ENCODE data around the gene NTNG1. TPM values are rescaled to one million over a fixed set of nuclear protein-coding genes. Genes with fewer than 3 reads are reported as not detected.
"Not testable (repeated sequence)": the region's sequence is repeated elsewhere in the genome, so short reads cannot be mapped to it uniquely, and the experiment has no call there.

The NTNG1 gene
- total and polyA plus RNA-seq, 4 donors = 19.8 to 26.8 (median 25.2) TPM

DNA sequence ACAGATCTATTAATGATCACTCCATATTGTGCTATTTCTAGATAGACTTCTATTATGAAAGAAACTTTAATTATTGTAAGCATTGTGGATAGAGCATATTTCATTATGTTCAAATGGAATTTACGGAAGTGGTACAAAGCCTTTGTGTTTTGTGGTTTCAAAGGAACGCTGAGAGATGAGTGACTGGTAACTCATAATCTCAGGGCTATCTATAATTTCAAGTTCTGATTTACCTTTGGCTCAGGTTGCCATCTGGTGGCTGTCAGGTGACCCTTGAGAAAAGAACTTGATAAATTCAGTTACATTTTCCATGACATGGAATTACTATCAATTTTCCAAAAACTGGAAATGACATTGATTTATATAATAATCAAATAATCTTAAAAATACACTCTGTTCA, 12.2 kb downstream of the NTNG1 start:
- H3K27me3 ChIP-seq (ENCODE audit: control insufficient read depth, insufficient read depth, low read length) = no peaks in the 10 kb centered on the region
- no peaks in the 10 kb centered on the region for H3K9me3 ChIP-seq (ENCODE audit: control insufficient read depth, insufficient read depth, low read length)
- DNase-seq (ENCODE audit: low read depth in 4 of 6, low spot score in 6 of 6) = peak in 1 of 6 donors; percentile 69
- H3K27ac ChIP-seq (ENCODE audit: low read depth, low read length) = no peak overlapping the region
- no CpG with 5 or more reads among the region's 2 CpGs for WGBS (ENCODE audit: insufficient coverage)
- no peaks in the 10 kb centered on the region for H3K36me3 ChIP-seq (ENCODE audit: control insufficient read depth, insufficient read depth, low read length)
- H3K4me3 ChIP-seq (ENCODE audit: low read depth, low read length) = no peak overlapping the region
- no peaks in the 10 kb centered on the region for H3K4me1 ChIP-seq (ENCODE audit: control insufficient read depth, insufficient read depth, low read length)

DNA sequence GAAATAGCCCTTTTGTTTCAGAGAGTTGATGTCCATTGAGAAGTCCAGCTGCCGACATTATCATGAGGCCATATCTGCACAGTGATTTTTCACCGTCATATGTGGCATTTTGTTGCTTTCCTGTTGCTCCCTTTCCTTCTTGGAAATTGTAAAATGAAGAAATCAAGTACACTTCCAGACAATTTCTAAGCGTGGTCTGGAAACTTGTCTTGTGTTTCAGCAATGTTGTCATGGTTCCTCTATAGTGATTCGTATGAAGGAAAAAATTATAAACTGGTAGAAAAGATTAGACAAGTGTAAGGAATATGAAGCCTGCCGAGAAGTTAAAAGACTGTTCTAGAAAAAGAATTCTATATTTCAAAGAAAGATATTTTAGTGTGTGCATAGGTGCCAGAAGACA, 17.7 kb downstream of the NTNG1 start:
- no peaks in the 10 kb centered on the region for H3K36me3 ChIP-seq (ENCODE audit: control insufficient read depth, insufficient read depth, low read length)
- H3K9me3 ChIP-seq (ENCODE audit: control insufficient read depth, insufficient read depth, low read length) = no peaks in the 10 kb centered on the region
- no peak overlapping the region for H3K27ac ChIP-seq (ENCODE audit: low read depth, low read length)
- no peaks in the 10 kb centered on the region for H3K4me1 ChIP-seq (ENCODE audit: control insufficient read depth, insufficient read depth, low read length)
- H3K4me3 ChIP-seq (ENCODE audit: low read depth, low read length) = no peak overlapping the region
- 100% methylated on average over 1 of the region's 5 CpGs for WGBS (ENCODE audit: insufficient coverage)
- no peak for DNase-seq (ENCODE audit: low read depth in 4 of 6, low spot score in 6 of 6)
- no peaks in the 10 kb centered on the region for H3K27me3 ChIP-seq (ENCODE audit: control insufficient read depth, insufficient read depth, low read length)

DNA sequence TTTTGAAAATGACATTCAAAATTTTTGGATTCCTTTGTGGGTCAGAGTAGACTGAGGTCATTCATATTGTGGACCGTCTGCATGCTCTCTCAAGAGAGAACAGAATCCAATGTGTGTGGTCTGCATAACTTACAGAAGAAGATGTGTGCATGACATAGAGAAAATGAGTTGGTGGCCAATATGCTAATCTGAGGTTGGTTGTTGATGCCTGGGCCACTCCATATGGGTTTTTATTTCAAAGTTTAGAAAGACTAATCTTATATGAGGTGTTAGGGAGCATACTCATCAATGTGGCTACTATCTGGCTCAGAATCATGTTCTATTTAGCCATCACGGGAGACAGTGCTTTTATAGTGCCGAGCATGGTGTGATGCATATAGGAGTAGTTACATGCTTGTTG, 18.2 kb downstream of the NTNG1 start:
- Histone ChIP-seq H3K36me3 (ENCODE audit: control insufficient read depth, insufficient read depth, low read length) (no peaks in the 10 kb centered on the region), H3K4me3 (ENCODE audit: low read depth, low read length) (no peak overlapping the region), H3K27ac (ENCODE audit: low read depth, low read length) (no peak overlapping the region), H3K4me1 (ENCODE audit: control insufficient read depth, insufficient read depth, low read length) (no peaks in the 10 kb centered on the region), H3K9me3 (ENCODE audit: control insufficient read depth, insufficient read depth, low read length) (no peaks in the 10 kb centered on the region), H3K27me3 (ENCODE audit: control insufficient read depth, insufficient read depth, low read length) (no peaks in the 10 kb centered on the region)
- DNase-seq (ENCODE audit: low read depth in 4 of 6, low spot score in 6 of 6) = no peak
- WGBS (ENCODE audit: insufficient coverage) = 48% methylated on average over 3 of the region's 3 CpGs

DNA sequence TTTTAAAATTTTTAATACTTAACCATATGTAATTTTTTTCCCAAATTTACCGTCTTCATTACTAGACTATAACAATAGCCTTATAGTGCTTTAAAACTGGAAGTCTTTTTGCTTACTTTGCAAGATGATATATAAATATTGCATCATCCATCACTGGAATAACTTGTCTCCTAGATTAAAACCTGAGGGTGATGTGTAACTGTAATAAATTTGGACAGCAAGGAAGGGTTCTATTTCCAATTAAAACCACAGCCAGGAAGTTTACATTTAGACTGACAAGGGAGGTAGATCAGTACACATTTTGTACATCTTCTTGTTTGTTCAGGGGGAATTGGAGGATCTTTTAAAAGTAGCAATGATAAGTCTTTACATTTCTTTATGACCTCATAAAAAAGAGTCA, 21.9 kb downstream of the NTNG1 start:
- H3K27me3 ChIP-seq (ENCODE audit: control insufficient read depth, insufficient read depth, low read length) = no peaks in the 10 kb centered on the region
- H3K36me3 ChIP-seq (ENCODE audit: control insufficient read depth, insufficient read depth, low read length) = no peaks in the 10 kb centered on the region
- H3K9me3 ChIP-seq (ENCODE audit: control insufficient read depth, insufficient read depth, low read length) = no peaks in the 10 kb centered on the region
- WGBS (ENCODE audit: insufficient coverage) = no CpG with 5 or more reads among the region's 1 CpG
- no peaks in the 10 kb centered on the region for H3K4me1 ChIP-seq (ENCODE audit: control insufficient read depth, insufficient read depth, low read length)
- DNase-seq (ENCODE audit: low read depth in 4 of 6, low spot score in 6 of 6) = no peak
- no peak overlapping the region for H3K4me3 ChIP-seq (ENCODE audit: low read depth, low read length)
- H3K27ac ChIP-seq (ENCODE audit: low read depth, low read length) = no peak overlapping the region

DNA sequence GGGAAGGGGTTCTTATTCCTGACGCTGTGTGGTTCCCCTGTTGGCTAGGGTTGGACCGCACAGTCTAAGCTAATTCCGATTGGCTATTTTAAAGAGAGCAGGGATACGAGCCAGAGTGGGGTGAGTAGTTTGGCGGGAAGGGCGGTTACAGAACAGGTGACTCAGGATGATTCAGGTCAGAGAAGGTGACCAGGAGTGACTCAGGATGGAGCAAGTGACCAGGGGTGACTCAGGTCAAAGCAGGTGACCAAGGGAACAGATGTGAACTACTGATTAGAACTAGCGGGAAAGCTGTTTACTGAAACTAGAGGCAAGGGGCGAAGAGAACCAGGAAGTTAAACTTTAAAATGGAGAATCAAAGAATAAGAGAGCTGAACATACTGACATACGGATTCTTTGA, 24.1 kb downstream of the NTNG1 start:
- 90% methylated on average over 7 of the region's 9 CpGs for WGBS (ENCODE audit: insufficient coverage)

DNA sequence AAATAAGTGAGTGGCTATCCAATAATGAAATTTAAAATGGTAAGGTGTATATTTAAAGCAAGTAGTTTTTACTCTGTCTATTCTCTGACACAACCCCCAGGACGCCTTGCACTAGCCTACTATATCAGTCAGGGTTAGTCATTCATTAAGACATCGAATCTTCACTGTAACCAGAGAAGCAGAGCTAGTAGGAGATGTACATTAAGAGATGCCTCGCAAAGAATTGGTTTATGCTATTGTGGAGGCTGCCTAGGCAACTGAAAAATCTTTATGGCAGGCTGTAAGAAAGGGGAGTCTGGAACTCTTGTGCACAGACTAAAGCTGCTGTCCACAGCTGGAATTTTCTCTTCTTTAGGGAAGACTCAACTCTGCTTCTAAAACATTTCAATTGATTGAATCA, 28.8 kb downstream of the NTNG1 start:
- H3K4me1 ChIP-seq (ENCODE audit: control insufficient read depth, insufficient read depth, low read length) = no peaks in the 10 kb centered on the region
- no peak overlapping the region for H3K27ac ChIP-seq (ENCODE audit: low read depth, low read length)
- no peak overlapping the region for H3K4me3 ChIP-seq (ENCODE audit: low read depth, low read length)
- H3K9me3 ChIP-seq (ENCODE audit: control insufficient read depth, insufficient read depth, low read length) = no peaks in the 10 kb centered on the region
- WGBS (ENCODE audit: insufficient coverage) = 80% methylated on average over 1 of the region's 3 CpGs
- DNase-seq (ENCODE audit: low read depth in 4 of 6, low spot score in 6 of 6) = no peak
- H3K36me3 ChIP-seq (ENCODE audit: control insufficient read depth, insufficient read depth, low read length) = no peaks in the 10 kb centered on the region
- no peaks in the 10 kb centered on the region for H3K27me3 ChIP-seq (ENCODE audit: control insufficient read depth, insufficient read depth, low read length)

More for the DNA sequence above, 24.1 kb downstream of the NTNG1 start:
- H3K27ac ChIP-seq (ENCODE audit: low read depth, low read length); H3K4me1 ChIP-seq (ENCODE audit: control insufficient read depth, insufficient read depth, low read length); H3K9me3 ChIP-seq (ENCODE audit: control insufficient read depth, insufficient read depth, low read length); DNase-seq (ENCODE audit: low read depth in 4 of 6, low spot score in 6 of 6); H3K27me3 ChIP-seq (ENCODE audit: control insufficient read depth, insufficient read depth, low read length); H3K36me3 ChIP-seq (ENCODE audit: control insufficient read depth, insufficient read depth, low read length); H3K4me3 ChIP-seq (ENCODE audit: low read depth, low read length): not testable (repeated sequence)

DNA sequence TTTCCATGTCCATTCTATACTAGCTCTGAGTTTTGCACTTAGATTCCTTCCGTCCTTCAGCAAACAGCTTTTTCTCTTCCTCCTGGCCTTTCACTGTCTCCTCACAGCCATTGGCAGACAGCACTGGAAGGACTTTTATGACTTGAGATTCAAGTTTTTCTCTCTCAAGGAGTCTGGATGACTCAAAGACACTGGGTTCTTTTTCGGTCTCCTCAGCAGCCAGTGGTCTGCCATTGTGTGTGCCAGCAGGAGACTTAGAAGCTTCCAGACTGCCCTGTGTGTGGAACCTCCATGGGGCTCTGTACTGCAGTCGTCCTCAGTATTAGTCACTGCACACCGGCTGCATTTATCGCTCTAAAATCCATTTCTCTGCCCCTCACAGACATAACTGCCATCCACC, 30.5 kb downstream of the NTNG1 start:
- H3K36me3 ChIP-seq (ENCODE audit: control insufficient read depth, insufficient read depth, low read length) = no peaks in the 10 kb centered on the region
- peak in 1 of 6 donors; percentile 37 for DNase-seq (ENCODE audit: low read depth in 4 of 6, low spot score in 6 of 6)
- no peak overlapping the region for H3K27ac ChIP-seq (ENCODE audit: low read depth, low read length)
- no peaks in the 10 kb centered on the region for H3K27me3 ChIP-seq (ENCODE audit: control insufficient read depth, insufficient read depth, low read length)
- no peaks in the 10 kb centered on the region for H3K4me1 ChIP-seq (ENCODE audit: control insufficient read depth, insufficient read depth, low read length)
- no peaks in the 10 kb centered on the region for H3K9me3 ChIP-seq (ENCODE audit: control insufficient read depth, insufficient read depth, low read length)
- 51% methylated on average over 4 of the region's 5 CpGs for WGBS (ENCODE audit: insufficient coverage)
- H3K4me3 ChIP-seq (ENCODE audit: low read depth, low read length) = no peak overlapping the region

DNA sequence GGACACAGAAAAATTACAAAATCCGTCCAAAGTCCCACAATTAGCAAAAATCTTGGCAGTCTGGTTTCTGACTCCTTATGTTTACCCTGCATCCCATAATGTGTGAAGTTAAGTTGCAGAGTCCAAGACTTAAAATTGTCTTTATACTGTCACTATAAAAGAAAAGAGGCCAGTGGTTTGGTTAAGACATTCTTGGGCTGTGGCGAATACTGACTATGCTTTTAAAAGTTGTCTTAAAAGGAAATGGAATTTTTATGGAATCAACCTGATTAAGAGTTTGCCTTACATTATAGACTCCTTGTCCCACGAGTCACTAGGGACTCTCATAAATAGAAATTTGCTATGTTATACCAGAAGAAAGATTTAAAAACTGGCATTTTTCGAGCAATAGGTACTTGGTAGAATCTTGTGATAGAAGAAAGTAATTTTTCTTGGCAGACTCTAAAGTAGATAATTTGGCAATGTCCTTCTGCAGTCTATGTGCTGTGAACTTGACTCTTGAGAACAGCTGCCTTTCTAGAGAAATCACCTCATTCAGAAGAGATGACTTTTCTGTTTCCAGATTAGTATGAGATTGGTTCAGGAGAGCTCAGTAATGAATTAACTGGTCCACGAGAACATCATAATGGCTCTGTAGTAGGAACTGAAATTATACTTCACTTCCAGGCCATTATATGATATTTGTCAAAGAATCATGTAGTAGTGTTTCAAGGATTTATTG, 31.8 kb downstream of the NTNG1 start:
- no peaks in the 10 kb centered on the region for H3K27me3 ChIP-seq (ENCODE audit: control insufficient read depth, insufficient read depth, low read length)
- no peaks in the 10 kb centered on the region for H3K9me3 ChIP-seq (ENCODE audit: control insufficient read depth, insufficient read depth, low read length)
- H3K36me3 ChIP-seq (ENCODE audit: control insufficient read depth, insufficient read depth, low read length) = no peaks in the 10 kb centered on the region
- no peak for DNase-seq (ENCODE audit: low read depth in 4 of 6, low spot score in 6 of 6)
- no peaks in the 10 kb centered on the region for H3K4me1 ChIP-seq (ENCODE audit: control insufficient read depth, insufficient read depth, low read length)
- H3K27ac ChIP-seq (ENCODE audit: low read depth, low read length) = no peak overlapping the region
- no peak overlapping the region for H3K4me3 ChIP-seq (ENCODE audit: low read depth, low read length)
- WGBS (ENCODE audit: insufficient coverage) = no CpG with 5 or more reads among the region's 5 CpGs

DNA sequence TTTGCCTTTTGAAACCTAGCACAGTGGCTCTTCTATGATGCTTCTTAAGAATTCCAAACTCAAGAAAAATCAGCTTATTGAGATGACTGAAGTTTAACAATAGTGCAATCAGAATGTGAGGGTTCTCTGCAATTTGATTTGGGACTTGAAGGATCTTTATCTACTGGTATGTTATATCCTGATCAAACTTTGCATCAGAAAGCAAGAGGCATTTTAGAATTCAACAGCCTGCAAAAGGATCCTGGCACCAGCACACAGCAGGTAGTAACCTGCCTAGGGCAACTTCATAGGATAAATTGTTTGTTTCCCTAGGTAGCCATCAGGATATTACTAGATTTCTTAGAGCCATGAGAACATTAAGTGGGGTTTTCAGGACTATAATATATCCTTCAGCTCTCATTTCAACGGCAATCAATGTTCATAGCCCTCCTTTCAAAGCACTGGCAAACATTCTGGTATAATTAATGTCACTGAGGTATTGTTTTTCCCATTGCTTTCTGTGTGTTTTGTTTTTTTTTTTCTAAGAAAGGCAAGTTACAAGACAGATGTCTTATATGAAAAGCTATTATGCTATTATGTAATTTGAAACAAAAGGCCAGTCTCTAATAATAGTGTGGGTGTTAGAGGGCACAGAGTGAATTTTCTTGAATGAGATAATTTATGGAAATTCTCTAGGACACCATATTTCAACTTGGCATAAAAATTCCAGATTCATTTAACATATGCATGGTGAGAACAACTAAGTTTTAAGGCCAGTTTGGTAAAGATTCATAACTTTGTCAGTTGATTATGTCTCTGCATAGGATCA, 34.5 kb downstream of the NTNG1 start:
- H3K36me3 ChIP-seq (ENCODE audit: control insufficient read depth, insufficient read depth, low read length) = no peaks in the 10 kb centered on the region
- H3K27me3 ChIP-seq (ENCODE audit: control insufficient read depth, insufficient read depth, low read length) = no peaks in the 10 kb centered on the region
- H3K27ac ChIP-seq (ENCODE audit: low read depth, low read length) = no peak overlapping the region
- no peak overlapping the region for H3K4me3 ChIP-seq (ENCODE audit: low read depth, low read length)
- no CpG with 5 or more reads among the region's 1 CpG for WGBS (ENCODE audit: insufficient coverage)
- no peak for DNase-seq (ENCODE audit: low read depth in 4 of 6, low spot score in 6 of 6)
- H3K9me3 ChIP-seq (ENCODE audit: control insufficient read depth, insufficient read depth, low read length) = no peaks in the 10 kb centered on the region
- no peaks in the 10 kb centered on the region for H3K4me1 ChIP-seq (ENCODE audit: control insufficient read depth, insufficient read depth, low read length)

All from spinal cord (tissue), 10 donors.